HCT116 (cell line): Measurements from ENCODE around the gene FLT4. TPM values are rescaled to one million over a fixed set of nuclear protein-coding genes. Genes with fewer than 3 reads are reported as not detected.
A peak's percentile ranks its signal among the peaks of the same experiment; 100 is the strongest.

Experiments
- ATAC-seq: fragments of 200-7000 bp; cut with Tn5 transposase; 2 replicates; pipeline ENCODE4 v1.9.1; 2020; ENCODE audit warnings: mild to moderate bottlenecking, moderate library complexity
- BruUV-seq: library from RNA; stranded (reverse); fragments of 400-500 nt; replicated peaks from 2 replicates; lab custom pipeline; 2021; lab: Mats Ljungman, UMichigan
- CTCF ChIA-PET: fragments of 300-600 bp; sonication (Branson Sonifier 250); formaldehyde crosslinking; loops from one replicate; lab custom pipeline; 2021; ENCODE audit warnings: antibody characterized with exemption; lab: Charles Lee
- POLR2A ChIA-PET: fragments of 300-600, 350-600 bp; sonication (Branson Sonifier 250); formaldehyde crosslinking; loops from one replicate; lab custom pipeline; 2021; ENCODE audit warnings: antibody characterized with exemption; lab: Charles Lee
- RAD21 ChIA-PET, 2 experiments: fragments of 300-600 bp; sonication (Branson Sonifier 250); formaldehyde crosslinking; loops; one replicate each; lab custom pipeline; 2023; ENCODE audit warnings: low total read pairs in 2 of 2; ENCODE audit not compliant: uncharacterized antibody in 2 of 2, unreplicated experiment in 2 of 2, low non-redundant PET in 1 of 2; lab: Charles Lee
- DNase-seq: peaks from one replicate; pipeline ENCODE4 v3.0.0-alpha.2; 2010; ENCODE audit warnings: low read depth, low spot score
- H2AFZ ChIP-seq: fragments of 200-600 bp; shearing (Covaris generic), sonication (generic); 2 replicates; pipeline ENCODE4 v1.6.1; 2017; ENCODE audit warnings: low read depth, mixed run types, mixed read lengths, antibody characterized with exemption, low read length; ENCODE audit not compliant: poor library complexity, severe bottlenecking
- H3K27ac ChIP-seq: 2 replicates; pipeline ENCODE4 v1.5.1; 2012; ENCODE audit warnings: low read depth, low read length
- H3K27me3 ChIP-seq: fragments of 200-600 bp; sonication (generic); 2 replicates; pipeline ENCODE4 v1.6.1; 2016; ENCODE audit warnings: mixed run types, low read length, mixed read lengths; ENCODE audit not compliant: insufficient read depth
- H3K36me3 ChIP-seq, 2 experiments: fragments of 200-500 bp in 1 of 2; fragments of 200-600 bp in 1 of 2; sonication (Bioruptor generic) in 1 of 2; sonication (generic) in 1 of 2; 2 replicates each; pipeline versions ENCODE4 v1.5.1 to v1.6.1; 2014 to 2016; ENCODE audit warnings: low read length in 2 of 2, inconsistent platforms in 1 of 2, mixed read lengths in 1 of 2, mixed run types in 1 of 2; ENCODE audit not compliant: insufficient read depth in 2 of 2, control insufficient read depth in 1 of 2
- H3K4me1 ChIP-seq, 2 experiments: fragments of 200-600 bp in 1 of 2; sonication (generic) in 1 of 2; 2 replicates each; pipeline versions ENCODE4 v1.5.1 to v1.6.1; 2012 to 2017; ENCODE audit warnings: low read length in 2 of 2, inconsistent platforms in 1 of 2, mild to moderate bottlenecking in 1 of 2, mixed read lengths in 1 of 2, mixed run types in 1 of 2, moderate library complexity in 1 of 2; ENCODE audit not compliant: insufficient read depth in 2 of 2, control insufficient read depth in 1 of 2
- H3K4me2 ChIP-seq: fragments of 200-600 bp; sonication (generic); 2 replicates; pipeline ENCODE4 v1.6.1; 2017; ENCODE audit warnings: mixed run types, low read length, mixed read lengths
- H3K4me3 ChIP-seq, 2 experiments: fragments of 200-600 bp in 1 of 2; sonication (generic) in 1 of 2; replicated peaks in 1 of 2; 2 replicates each; pipeline ENCODE4 v1.5.1; 2011 to 2016; ENCODE audit warnings: low read length in 2 of 2, control low read depth in 1 of 2, low read depth in 1 of 2, mild to moderate bottlenecking in 1 of 2, mixed read lengths in 1 of 2, mixed run types in 1 of 2
- H3K79me2 ChIP-seq: fragments of 200-600 bp; sonication (generic); 2 replicates; pipeline ENCODE4 v1.6.1; 2017; ENCODE audit warnings: mild to moderate bottlenecking, mixed run types, low read length, moderate library complexity, mixed read lengths; ENCODE audit not compliant: insufficient read depth
- H3K9ac ChIP-seq: fragments of 200-600 bp; sonication (generic); 2 replicates; pipeline ENCODE4 v1.6.1; 2016; ENCODE audit warnings: low read length, mixed read lengths
- H3K9me2 ChIP-seq: fragments of 200-600 bp; sonication (generic), shearing (Covaris generic); 2 replicates; pipeline ENCODE4 v1.6.1; 2017; ENCODE audit warnings: mixed run types, mild to moderate bottlenecking, moderate library complexity; ENCODE audit not compliant: insufficient read depth
- H3K9me3 ChIP-seq, 2 experiments: fragments of 200-500 bp in 1 of 2; fragments of 200-600 bp in 1 of 2; sonication (Bioruptor generic) in 1 of 2; sonication (generic) in 1 of 2; 2 replicates each; pipeline ENCODE4 v1.6.1; 2014 to 2017; ENCODE audit warnings: low read length in 2 of 2, mixed read lengths in 2 of 2, inconsistent platforms in 1 of 2, low read depth in 1 of 2, mild to moderate bottlenecking in 1 of 2, mixed run types in 1 of 2, moderate library complexity in 1 of 2; ENCODE audit not compliant: control insufficient read depth in 1 of 2, insufficient read depth in 1 of 2
- H4K20me1 ChIP-seq: fragments of 200-600 bp; sonication (generic), shearing (Covaris generic); 2 replicates; pipeline ENCODE4 v1.6.1; 2017; ENCODE audit warnings: mixed run types, mild to moderate bottlenecking, moderate library complexity; ENCODE audit not compliant: insufficient read depth
- JUND ChIP-seq: IDR thresholded peaks from 2 replicates; pipeline ENCODE4 v1.6.1; 2012
- RAD21 ChIP-seq: IDR thresholded peaks from 2 replicates; pipeline ENCODE4 v1.6.1; 2012; ENCODE audit warnings: low read depth, mild to moderate bottlenecking
- SIN3A ChIP-seq: IDR thresholded peaks from 2 replicates; pipeline ENCODE4 v1.6.1; 2012; ENCODE audit warnings: low read depth
- SRF ChIP-seq: IDR thresholded peaks from 2 replicates; pipeline ENCODE4 v1.6.1; 2012; ENCODE audit warnings: low read depth
- intact Hi-C: fragments of 100-400 bp; cut with micrococcal nuclease; formaldehyde crosslinking; loops from 2 replicates; pipeline ENCODE4 v1.10.0; 2022
- total RNA-seq: library from RNA; stranded (reverse); gene quantifications from one replicate; pipeline ENCODE4 v1.2.1, GENCODE V29; 2021; ENCODE audit not compliant: unreplicated experiment
- TF ChIP-seq, protein P1 (sequence below): IDR thresholded peaks from 2 replicates; pipeline ENCODE4 v1.6.1; 2012
- TF ChIP-seq, protein P2 (sequence below), 3 experiments: fragments of 200-600 bp in 1 of 3; sonication (generic) in 1 of 3; IDR thresholded peaks in 2 of 3; conservative IDR thresholded peaks in 1 of 3; 2 replicates each; pipeline ENCODE4 v1.5.1; 2012 to 2017; ENCODE audit warnings: low read depth in 2 of 3, low read length in 2 of 3, antibody characterized with exemption in 1 of 3, borderline replicate concordance in 1 of 3, control low read depth in 1 of 3, mild to moderate bottlenecking in 1 of 3, mixed read lengths in 1 of 3, mixed run types in 1 of 3, moderate library complexity in 1 of 3; ENCODE audit not compliant: insufficient read depth in 1 of 3

The FLT4 gene
- total RNA-seq, 1 experiment from 2014 or later, result 0.17 TPM

DNA sequence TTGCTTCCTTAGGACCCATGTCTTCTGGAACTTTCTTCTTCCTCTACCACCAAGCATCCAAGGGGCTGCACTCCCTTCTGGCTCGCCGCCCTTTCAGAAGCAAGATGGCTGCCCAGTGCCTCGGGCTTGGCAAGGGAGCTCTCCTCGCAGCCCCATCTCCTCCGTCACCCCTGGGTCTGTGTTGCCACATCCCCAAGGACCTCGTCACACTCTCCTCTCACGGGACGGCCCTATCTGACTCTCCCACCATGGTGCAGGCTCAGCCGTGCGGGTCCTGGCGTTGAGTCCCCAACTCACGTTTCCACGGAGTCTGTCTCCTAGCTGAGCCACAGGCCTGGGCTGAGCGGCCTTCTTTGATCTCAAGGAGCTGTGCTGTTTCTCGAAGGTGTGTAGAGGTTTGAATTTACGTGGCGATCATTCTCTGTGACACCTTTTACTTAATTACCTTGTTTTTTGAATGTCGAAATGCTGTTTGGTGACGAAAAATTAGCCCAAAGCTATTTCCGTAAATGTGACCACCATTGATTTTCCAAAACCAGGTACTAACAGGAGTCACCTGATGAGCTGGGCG, 43.1 kb downstream of the FLT4 start:
- no peak overlapping the region for H3K9ac ChIP-seq
- POLR2A ChIA-PET, result no interaction called here
- no TSS peak for BruUV-seq
- H4K20me1 ChIP-seq, result no peaks in the 10 kb centered on the region
- CTCF ChIA-PET, result interaction anchor here (0.8 to 1.8 kb wide), 7 partner anchors 36 to 405 kb away, joined by 3 to 6 read pairs (median 4); partner anchors contain the start of genes CNOT6 and RASGEF1C
- H3K27ac ChIP-seq, result no peak overlapping the region
- ATAC-seq, result peak; percentile 49
- 0 out of 4 replicates have a peak, but pooled peaks cover 0 to 3% of the 10 kb centered on the region in 2 experiments for H3K4me1 ChIP-seq
- no peaks in the 10 kb centered on the region for H3K36me3 ChIP-seq
- H3K9me3 ChIP-seq, result no peaks in the 10 kb centered on the region
- no peak overlapping the region for H3K4me3 ChIP-seq
- no peak overlapping the region for H2AFZ ChIP-seq
- TF ChIP-seq SRF (no peak), RAD21 (no peak), SIN3A (no peak)
- TF ChIP-seq, protein P1, sequence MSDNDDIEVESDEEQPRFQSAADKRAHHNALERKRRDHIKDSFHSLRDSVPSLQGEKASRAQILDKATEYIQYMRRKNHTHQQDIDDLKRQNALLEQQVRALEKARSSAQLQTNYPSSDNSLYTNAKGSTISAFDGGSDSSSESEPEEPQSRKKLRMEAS, result no peak
- TF ChIP-seq, all 23 proteins: peak for 0
- no peaks in the 10 kb centered on the region for H3K27me3 ChIP-seq
- H3K79me2 ChIP-seq, result no peaks in the 10 kb centered on the region
- H3K9me2 ChIP-seq, result no peaks in the 10 kb centered on the region
- RAD21 ChIA-PET, result no interaction called here
- intact Hi-C loops, result loop anchor here (1.0 to 5.0 kb wide), 4 partner anchors 111 to 479 kb away; partner anchors contain the start of gene CNOT6
- DNase-seq, result no peak
- H3K4me2 ChIP-seq, result no peak overlapping the region

DNA sequence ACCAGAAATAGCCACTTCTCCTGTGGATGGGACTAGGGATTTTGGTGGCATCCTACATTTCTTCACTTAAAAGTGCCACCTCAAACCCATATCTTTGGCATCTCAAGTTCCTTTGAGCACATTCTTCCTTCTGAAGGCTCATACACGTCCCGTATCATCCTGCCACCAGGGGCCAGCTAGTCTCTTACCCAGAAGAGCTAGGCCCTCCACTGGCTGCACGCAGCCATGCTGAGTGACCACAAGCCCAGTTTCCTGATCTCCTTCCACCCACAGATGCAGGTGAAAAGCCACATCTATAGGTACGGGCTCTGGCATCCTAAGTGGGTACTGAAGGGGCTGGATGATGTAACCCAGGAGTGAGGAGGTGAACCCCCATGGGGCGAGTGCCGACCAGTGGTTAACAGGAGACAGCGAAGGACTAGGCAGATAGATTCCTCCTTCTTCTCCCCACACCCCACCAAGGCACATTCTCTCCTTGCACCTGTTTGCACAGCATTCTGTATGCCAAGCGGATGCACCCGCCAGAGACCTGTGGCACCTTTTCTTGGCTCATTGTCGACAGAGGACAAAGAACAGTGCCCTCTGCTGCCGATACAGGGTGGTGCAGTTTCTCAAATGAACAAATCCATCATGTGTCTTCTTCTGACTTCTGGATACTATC, 43.7 kb downstream of the FLT4 start:
- Histone ChIP-seq H3K4me1 (0 out of 4 replicates have a peak, but pooled peaks cover 0 to 3% of the 10 kb centered on the region in 2 experiments), H4K20me1 (no peaks in the 10 kb centered on the region), H3K4me2 (peak overlapping the region; percentile 26; the same call in 1 of the 2 replicates), H3K36me3 (no peaks in the 10 kb centered on the region), H3K27me3 (no peaks in the 10 kb centered on the region), H3K4me3 (no peak overlapping the region), H3K79me2 (no peaks in the 10 kb centered on the region), H3K9me2 (no peaks in the 10 kb centered on the region), H3K27ac (no peak overlapping the region), H2AFZ (peak overlapping the region; percentile 81), H3K9ac (no peak overlapping the region), H3K9me3 (no peaks in the 10 kb centered on the region)
- POLR2A ChIA-PET, result no interaction called here
- intact Hi-C loops, result loop anchor here (1.0 to 5.0 kb wide), 4 partner anchors 111 to 478 kb away; partner anchors contain the start of gene CNOT6
- ATAC-seq, result peak; percentile 81
- CTCF ChIA-PET, result interaction anchor here (0.6 to 1.8 kb wide), 7 partner anchors 31 to 404 kb away, joined by 3 to 6 read pairs (median 4); partner anchors contain the start of genes CNOT6 and RASGEF1C
- RAD21 ChIA-PET, result no interaction called here
- TF ChIP-seq, protein P2, sequence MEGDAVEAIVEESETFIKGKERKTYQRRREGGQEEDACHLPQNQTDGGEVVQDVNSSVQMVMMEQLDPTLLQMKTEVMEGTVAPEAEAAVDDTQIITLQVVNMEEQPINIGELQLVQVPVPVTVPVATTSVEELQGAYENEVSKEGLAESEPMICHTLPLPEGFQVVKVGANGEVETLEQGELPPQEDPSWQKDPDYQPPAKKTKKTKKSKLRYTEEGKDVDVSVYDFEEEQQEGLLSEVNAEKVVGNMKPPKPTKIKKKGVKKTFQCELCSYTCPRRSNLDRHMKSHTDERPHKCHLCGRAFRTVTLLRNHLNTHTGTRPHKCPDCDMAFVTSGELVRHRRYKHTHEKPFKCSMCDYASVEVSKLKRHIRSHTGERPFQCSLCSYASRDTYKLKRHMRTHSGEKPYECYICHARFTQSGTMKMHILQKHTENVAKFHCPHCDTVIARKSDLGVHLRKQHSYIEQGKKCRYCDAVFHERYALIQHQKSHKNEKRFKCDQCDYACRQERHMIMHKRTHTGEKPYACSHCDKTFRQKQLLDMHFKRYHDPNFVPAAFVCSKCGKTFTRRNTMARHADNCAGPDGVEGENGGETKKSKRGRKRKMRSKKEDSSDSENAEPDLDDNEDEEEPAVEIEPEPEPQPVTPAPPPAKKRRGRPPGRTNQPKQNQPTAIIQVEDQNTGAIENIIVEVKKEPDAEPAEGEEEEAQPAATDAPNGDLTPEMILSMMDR (IDR thresholded peaks at IDR 0.05 in 2 of 3, conservative IDR thresholded peaks at IDR 0.05 in 1 of 3; ENCODE audit: borderline replicate concordance in 1 of 3, insufficient read depth in 1 of 3, low read depth in 2 of 3, low read length in 2 of 3), result peak; percentile 77 to 91 (median 85)
- TF ChIP-seq RAD21 (peak; percentile 73), JUND (no peak)
- BruUV-seq, result no TSS peak
- peak; percentile 75 for DNase-seq
